HG03060 (cell line): Measurements from ENCODE around the gene PAN2.
"Not testable (repeated sequence)": the region's sequence is repeated elsewhere in the genome, so short reads cannot be mapped to it uniquely, and the experiment has no call there.

Source experiments
- ATAC-seq: cut with Tn5 transposase; IDR thresholded peaks from one replicate; pipeline ENCODE4 v1.9.1; 2021; ENCODE audit warnings: low read depth, moderate number of reproducible peaks; ENCODE audit not compliant: unreplicated experiment

Gene PAN2

GRCh38 chr12:56308714-56309113, 25.1 kb downstream of the PAN2 start:
- ATAC-seq: no peak

- no peak for ATAC-seq
These were observed 26.4 kb downstream of the PAN2 start for GRCh38 chr12:56307221-56307965.

- no peak for ATAC-seq
These were observed 28.8 kb downstream of the PAN2 start for GRCh38 chr12:56304872-56305590.

- no peak for ATAC-seq
These were observed 29.5 kb downstream of the PAN2 start for GRCh38 chr12:56304276-56304675.

GRCh38 chr12:56300644-56301464, 32.9 kb downstream of the PAN2 start:
- no peak for ATAC-seq

- peak; percentile 81 for ATAC-seq
These were observed 33.8 kb downstream of the PAN2 start, which contains the start of gene CS for GRCh38 chr12:56299853-56300643. TSS of gene CS (minus strand) at chr12:56300330. CDS start at chr12:56300201, 129 bp downstream.

GRCh38 chr12:56299308-56299852, 34.4 kb downstream of the PAN2 start:
- peak; percentile 1 for ATAC-seq

GRCh38 chr12:56298828-56299227, 35.0 kb downstream of the PAN2 start:
- ATAC-seq: no peak

GRCh38 chr12:56297400-56297799, 36.4 kb downstream of the PAN2 start:
- ATAC-seq: no peak

GRCh38 chr12:56296295-56296694, 37.5 kb downstream of the PAN2 start:
- ATAC-seq: no peak

GRCh38 chr12:56293795-56294194, 40.0 kb downstream of the PAN2 start:
- no peak for ATAC-seq

- ATAC-seq: no peak
These were observed 45.0 kb downstream of the PAN2 start for GRCh38 chr12:56288705-56289387.

GRCh38 chr12:56286044-56286830, 47.6 kb downstream of the PAN2 start:
- ATAC-seq: no peak

GRCh38 chr12:56284263-56284662, 49.5 kb downstream of the PAN2 start:
- not testable (repeated sequence) for ATAC-seq

GRCh38 chr12:56282579-56282978, 51.2 kb downstream of the PAN2 start:
- no peak for ATAC-seq

- ATAC-seq: no peak
These were observed 51.8 kb downstream of the PAN2 start for GRCh38 chr12:56282030-56282429.

GRCh38 chr12:56280849-56281248, 53.0 kb downstream of the PAN2 start:
- ATAC-seq: no peak

GRCh38 chr12:56278905-56279304, 54.9 kb downstream of the PAN2 start:
- ATAC-seq: no peak

GRCh38 chr12:56274299-56274698, 59.5 kb downstream of the PAN2 start:
- no peak for ATAC-seq
